Breast epithelium (tissue), 3 donors: Measurements from ENCODE around the gene MRPL41.

Experiments
- CTCF ChIP-seq, 3 donors: fragments of 450-650 bp; IDR thresholded peaks; one replicate each; pipeline ENCODE4 v1.5.1; 2016 to 2017; ENCODE audit warnings: antibody characterized with exemption in 3 of 3, mild to moderate bottlenecking in 3 of 3, moderate library complexity in 3 of 3
- POLR2A ChIP-seq: fragments of 450-650 bp; IDR thresholded peaks from one replicate; pipeline ENCODE4 v1.6.1; 2016; ENCODE audit warnings: antibody characterized with exemption, mild to moderate bottlenecking, moderate library complexity
- POLR2AphosphoS5 ChIP-seq, 3 donors: sonication (generic); formaldehyde crosslinking; IDR thresholded peaks; one replicate each; pipeline ENCODE4 v1.6.1; 2017; ENCODE audit warnings: antibody characterized with exemption in 3 of 3

- TF ChIP-seq POLR2AphosphoS5 (IDR thresholded peaks at IDR 0.05), result no peak
- no peak for TF ChIP-seq CTCF (IDR thresholded peaks at IDR 0.05)
- TF ChIP-seq POLR2A, result no peak
Observed at GRCh38 chr9:137570566-137570965, 18.9 kb downstream of the MRPL41 start.
